GM21529 (cell line): ENCODE data around the gene PTCRA.

Experiments
- ATAC-seq: cut with Tn5 transposase; IDR thresholded peaks from one replicate; pipeline ENCODE4 v1.9.1; 2021; ENCODE audit not compliant: unreplicated experiment

Gene PTCRA

GRCh38 chr6:42970871-42971612 is 55.2 kb downstream of the PTCRA start:
- ATAC-seq: no peak

GRCh38 chr6:42971746-42972327 is 56.0 kb downstream of the PTCRA start:
- ATAC-seq: no peak

- ATAC-seq: no peak
Observed at GRCh38 chr6:42973926-42974325, 58.1 kb downstream of the PTCRA start.

- ATAC-seq: no peak
Observed at GRCh38 chr6:42974919-42975505, 59.2 kb downstream of the PTCRA start.
